ENCODE results near the gene RAD52. TPM values are rescaled to one million over a fixed set of nuclear protein-coding genes. Genes with fewer than 3 reads are reported as not detected.

The RAD52 gene
- polyA plus RNA-seq, 1 donor from 2014 or later = 25.5 TPM

- Histone ChIP-seq H3F3A (ENCODE audit: insufficient read depth, low read length, poor library complexity, severe bottlenecking) (peaks cover 9% of the 10 kb centered on the region), H3K27me3 (ENCODE audit: insufficient read depth, low read depth, low read length) (no peaks in the 10 kb centered on the region), H3K79me2 (replicated peaks; ENCODE audit: insufficient read depth, low read length) (peaks cover 17% of the 10 kb centered on the region), H3K9me3 (ENCODE audit: low read length) (no peaks in the 10 kb centered on the region), H3K4me3 (ENCODE audit: low read length) (no peak overlapping the region), H3K9ac (ENCODE audit: low read length) (no peak overlapping the region), H4K20me1 (ENCODE audit: insufficient read depth) (no peaks in the 10 kb centered on the region), H3K4me2 (ENCODE audit: low read length) (no peak overlapping the region), H2AFZ (ENCODE audit: low read depth, low read length) (no peak overlapping the region), H3K27ac (ENCODE audit: low read length) (no peak overlapping the region), H3K9me2 (ENCODE audit: insufficient read depth, low read length) (no peaks in the 10 kb centered on the region), H3K36me3 (ENCODE audit: insufficient read depth, low read length) (no peaks in the 10 kb centered on the region)
- TF ChIP-seq SMC3 (conservative IDR thresholded peaks at IDR 0.05; ENCODE audit: poor library complexity) = no peak
- no peak for TF ChIP-seq CTCF (IDR thresholded peaks at IDR 0.05; ENCODE audit: poor library complexity, severe bottlenecking)
- TF ChIP-seq TAF1 (IDR thresholded peaks at IDR 0.05; ENCODE audit: low read depth) = no peak
- no peak for TF ChIP-seq EZH2 (IDR thresholded peaks at IDR 0.05; ENCODE audit: borderline replicate concordance, insufficient read depth, low read length, poor library complexity, severe bottlenecking)
- no peak for TF ChIP-seq EP300 (conservative IDR thresholded peaks at IDR 0.05; ENCODE audit: poor library complexity, severe bottlenecking)
- TF ChIP-seq MXI1 (conservative IDR thresholded peaks at IDR 0.05; ENCODE audit: poor library complexity, severe bottlenecking) = no peak
- TF ChIP-seq RAD21 (conservative IDR thresholded peaks at IDR 0.05) = no peak
- TF ChIP-seq, protein P1, sequence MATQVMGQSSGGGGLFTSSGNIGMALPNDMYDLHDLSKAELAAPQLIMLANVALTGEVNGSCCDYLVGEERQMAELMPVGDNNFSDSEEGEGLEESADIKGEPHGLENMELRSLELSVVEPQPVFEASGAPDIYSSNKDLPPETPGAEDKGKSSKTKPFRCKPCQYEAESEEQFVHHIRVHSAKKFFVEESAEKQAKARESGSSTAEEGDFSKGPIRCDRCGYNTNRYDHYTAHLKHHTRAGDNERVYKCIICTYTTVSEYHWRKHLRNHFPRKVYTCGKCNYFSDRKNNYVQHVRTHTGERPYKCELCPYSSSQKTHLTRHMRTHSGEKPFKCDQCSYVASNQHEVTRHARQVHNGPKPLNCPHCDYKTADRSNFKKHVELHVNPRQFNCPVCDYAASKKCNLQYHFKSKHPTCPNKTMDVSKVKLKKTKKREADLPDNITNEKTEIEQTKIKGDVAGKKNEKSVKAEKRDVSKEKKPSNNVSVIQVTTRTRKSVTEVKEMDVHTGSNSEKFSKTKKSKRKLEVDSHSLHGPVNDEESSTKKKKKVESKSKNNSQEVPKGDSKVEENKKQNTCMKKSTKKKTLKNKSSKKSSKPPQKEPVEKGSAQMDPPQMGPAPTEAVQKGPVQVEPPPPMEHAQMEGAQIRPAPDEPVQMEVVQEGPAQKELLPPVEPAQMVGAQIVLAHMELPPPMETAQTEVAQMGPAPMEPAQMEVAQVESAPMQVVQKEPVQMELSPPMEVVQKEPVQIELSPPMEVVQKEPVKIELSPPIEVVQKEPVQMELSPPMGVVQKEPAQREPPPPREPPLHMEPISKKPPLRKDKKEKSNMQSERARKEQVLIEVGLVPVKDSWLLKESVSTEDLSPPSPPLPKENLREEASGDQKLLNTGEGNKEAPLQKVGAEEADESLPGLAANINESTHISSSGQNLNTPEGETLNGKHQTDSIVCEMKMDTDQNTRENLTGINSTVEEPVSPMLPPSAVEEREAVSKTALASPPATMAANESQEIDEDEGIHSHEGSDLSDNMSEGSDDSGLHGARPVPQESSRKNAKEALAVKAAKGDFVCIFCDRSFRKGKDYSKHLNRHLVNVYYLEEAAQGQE (IDR thresholded peaks at IDR 0.05; ENCODE audit: borderline replicate concordance) = no peak
Observed at GRCh38 chr12:951176-951575, 1.7 kb upstream of the RAD52 start.

- no peak overlapping the region for H3K4me2 ChIP-seq (ENCODE audit: low read length)
- TF ChIP-seq EP300 (conservative IDR thresholded peaks at IDR 0.05; ENCODE audit: poor library complexity, severe bottlenecking) = no peak
- TF ChIP-seq EZH2 (IDR thresholded peaks at IDR 0.05; ENCODE audit: borderline replicate concordance, insufficient read depth, low read length, poor library complexity, severe bottlenecking) = no peak
- no peak for TF ChIP-seq MXI1 (conservative IDR thresholded peaks at IDR 0.05; ENCODE audit: poor library complexity, severe bottlenecking)
- TF ChIP-seq RAD21 (conservative IDR thresholded peaks at IDR 0.05) = no peak
- TF ChIP-seq, protein P1 (IDR thresholded peaks at IDR 0.05; ENCODE audit: borderline replicate concordance) = no peak
- TF ChIP-seq SMC3 (conservative IDR thresholded peaks at IDR 0.05; ENCODE audit: poor library complexity) = no peak
- no peak for TF ChIP-seq TAF1 (IDR thresholded peaks at IDR 0.05; ENCODE audit: low read depth)
- TF ChIP-seq POLR2AphosphoS5 (IDR thresholded peaks at IDR 0.05) = no peak
- TF ChIP-seq CTCF (IDR thresholded peaks at IDR 0.05; ENCODE audit: poor library complexity, severe bottlenecking) = no peak
- peaks cover 9% of the 10 kb centered on the region for H3F3A ChIP-seq (ENCODE audit: insufficient read depth, low read length, poor library complexity, severe bottlenecking)
- no peaks in the 10 kb centered on the region for H4K20me1 ChIP-seq (ENCODE audit: insufficient read depth)
- no peak overlapping the region for H2AFZ ChIP-seq (ENCODE audit: low read depth, low read length)
- peak overlapping the region; percentile 94 for H3K4me3 ChIP-seq (ENCODE audit: low read length)
- no peaks in the 10 kb centered on the region for H3K9me3 ChIP-seq (ENCODE audit: low read length)
- peaks cover 20% of the 10 kb centered on the region for H3K79me2 ChIP-seq (replicated peaks; ENCODE audit: insufficient read depth, low read length)
- H3K36me3 ChIP-seq (ENCODE audit: insufficient read depth, low read length) = no peaks in the 10 kb centered on the region
- H3K27me3 ChIP-seq (ENCODE audit: insufficient read depth, low read depth, low read length) = no peaks in the 10 kb centered on the region
- no peak overlapping the region for H3K27ac ChIP-seq (ENCODE audit: low read length)
- H3K9me2 ChIP-seq (ENCODE audit: insufficient read depth, low read length) = no peaks in the 10 kb centered on the region
- no peak overlapping the region for H3K9ac ChIP-seq (ENCODE audit: low read length)
Observed at GRCh38 chr12:948238-948637, 1.3 kb downstream of the RAD52 start.

All from neural cell (in vitro differentiated cells).